SK-N-SH treated with all-trans-retinoic acid at 6 μM for 48 hours (cell line): ENCODE data around the gene PROK2.

Source experiments
- ATAC-seq: fragments of 200-7000 bp; cut with Tn5 transposase; 3 replicates; pipeline ENCODE4 v1.9.1; 2020; ENCODE audit warnings: mild to moderate bottlenecking, moderate library complexity
- ARNTL ChIP-seq: fragments of 450-650 bp; formaldehyde crosslinking; IDR thresholded peaks from 2 replicates; pipeline ENCODE4 v1.5.0; 2020; ENCODE audit warnings: low read depth, mild to moderate bottlenecking, moderate library complexity, borderline replicate concordance
- BACH2 ChIP-seq: fragments of 250-450 bp; sonication (Bioruptor Pico); IDR thresholded peaks from 2 replicates; pipeline ENCODE4 v1.9.0; 2021; ENCODE audit warnings: mild to moderate bottlenecking, borderline replicate concordance
- CSDC2 ChIP-seq: fragments of 250-450 bp; sonication (Bioruptor Pico); IDR thresholded peaks from 2 replicates; pipeline ENCODE4 v1.5.0; 2020; ENCODE audit warnings: mild to moderate bottlenecking, moderate library complexity
- ESRRG ChIP-seq: fragments of 250-450 bp; sonication (Bioruptor Pico); IDR thresholded peaks from 2 replicates; pipeline ENCODE4 v1.6.1; 2021; ENCODE audit warnings: mild to moderate bottlenecking
- GLIS3 ChIP-seq: fragments of 250-450 bp; sonication (Bioruptor Pico); IDR thresholded peaks from 2 replicates; pipeline ENCODE4 v1.5.0; 2020; ENCODE audit warnings: mild to moderate bottlenecking, moderate library complexity
- ISL1 ChIP-seq: fragments of 250-450 bp; sonication (Bioruptor Pico); IDR thresholded peaks from 2 replicates; pipeline ENCODE4 v2.1.2; 2022; ENCODE audit warnings: mild to moderate bottlenecking, moderate library complexity
- OSR1 ChIP-seq: fragments of 250-450 bp; sonication (Bioruptor Pico); IDR thresholded peaks from 2 replicates; pipeline ENCODE4 v1.8.0; 2022; ENCODE audit warnings: moderate library complexity, mild to moderate bottlenecking, inconsistent platforms
- RARB ChIP-seq: fragments of 250-450 bp; sonication (Bioruptor Pico); IDR thresholded peaks from 2 replicates; pipeline ENCODE4 v1.8.0; 2021; ENCODE audit warnings: mild to moderate bottlenecking, moderate library complexity
- SNAI2 ChIP-seq: fragments of 250-450 bp; sonication (Bioruptor Pico); IDR thresholded peaks from 2 replicates; pipeline ENCODE4 v1.5.0; 2020; ENCODE audit warnings: mild to moderate bottlenecking, moderate library complexity
- TCF4 ChIP-seq: fragments of 250-450 bp; sonication (Bioruptor Pico); IDR thresholded peaks from 2 replicates; pipeline ENCODE4 v1.8.0; 2021; ENCODE audit warnings: mild to moderate bottlenecking, moderate library complexity, borderline replicate concordance
- TOX ChIP-seq: fragments of 250-450 bp; sonication (Bioruptor Pico); IDR thresholded peaks from 2 replicates; pipeline ENCODE4 v1.8.0; 2021; ENCODE audit warnings: mild to moderate bottlenecking, moderate library complexity, borderline replicate concordance
- ZC3H10 ChIP-seq: fragments of 250-450 bp; sonication (Bioruptor Pico); IDR thresholded peaks from 2 replicates; pipeline ENCODE4 v1.5.1; 2021; ENCODE audit warnings: mild to moderate bottlenecking, moderate library complexity
- ZFP3 ChIP-seq: fragments of 250-450 bp; sonication (Bioruptor Pico); IDR thresholded peaks from 2 replicates; pipeline ENCODE4 v1.5.0; 2020; ENCODE audit warnings: mild to moderate bottlenecking, moderate library complexity
- ZFP30 ChIP-seq: fragments of 450-650 bp; formaldehyde crosslinking; IDR thresholded peaks from 2 replicates; pipeline ENCODE4 v1.5.0; 2022; ENCODE audit warnings: mild to moderate bottlenecking, moderate library complexity
- ZNF565 ChIP-seq: fragments of 450-650 bp; formaldehyde crosslinking; conservative IDR thresholded peaks from 2 replicates; pipeline ENCODE4 v1.5.0; 2020; ENCODE audit warnings: low read depth, mild to moderate bottlenecking, moderate library complexity
- ZNF70 ChIP-seq: fragments of 450-650 bp; formaldehyde crosslinking; IDR thresholded peaks from 2 replicates; pipeline ENCODE4 v1.5.0; 2020; ENCODE audit warnings: mild to moderate bottlenecking, moderate library complexity
- TF ChIP-seq, protein P1 (sequence below): fragments of 250-450 bp; sonication (Bioruptor Pico); IDR thresholded peaks from 2 replicates; pipeline ENCODE4 v1.8.0; 2021; ENCODE audit warnings: low read depth, mild to moderate bottlenecking, moderate library complexity, borderline replicate concordance
- TF ChIP-seq, protein P2 (sequence below): fragments of 250-450 bp; sonication (Bioruptor Pico); IDR thresholded peaks from 2 replicates; pipeline ENCODE4 v1.8.0; 2020; ENCODE audit warnings: mild to moderate bottlenecking, moderate library complexity, borderline replicate concordance
- TF ChIP-seq, protein P3 (sequence below): fragments of 250-450 bp; sonication (Bioruptor Pico); IDR thresholded peaks from 2 replicates; pipeline ENCODE4 v1.5.1; 2020; ENCODE audit warnings: low read depth, mild to moderate bottlenecking, moderate library complexity
- TF ChIP-seq, protein P4 (sequence below): fragments of 250-450 bp; sonication (Bioruptor Pico); IDR thresholded peaks from 2 replicates; pipeline ENCODE4 v1.5.1; 2021; ENCODE audit warnings: mild to moderate bottlenecking, moderate library complexity
- TF ChIP-seq, protein P5 (sequence below): fragments of 250-450 bp; sonication (Bioruptor Pico); IDR thresholded peaks from 2 replicates; pipeline ENCODE4 v1.5.0; 2020; ENCODE audit warnings: mild to moderate bottlenecking, moderate library complexity

Gene PROK2

DNA sequence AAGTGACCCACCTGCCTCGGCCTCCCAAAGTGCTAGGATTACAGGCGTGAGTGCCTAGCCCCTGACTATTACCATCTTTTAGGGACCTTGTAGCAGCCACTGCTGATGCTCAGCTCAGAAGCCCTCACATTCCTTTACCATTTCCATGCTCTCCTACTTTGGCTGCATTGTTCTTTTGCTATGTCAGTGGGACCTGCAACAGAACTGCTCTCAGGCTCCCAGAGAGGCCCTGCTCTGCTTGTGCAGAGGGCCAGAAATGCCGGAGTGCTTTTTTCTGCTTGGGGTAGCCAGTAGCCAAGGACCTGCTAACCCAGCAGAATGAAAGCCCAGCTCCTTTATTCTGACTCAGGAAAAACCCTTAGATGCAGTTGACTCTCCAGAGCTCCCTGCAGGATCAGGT, 18.3 kb upstream of the PROK2 start:
- no peak for TF ChIP-seq TOX (CRISPR knock-in tag)
- no peak for ATAC-seq

DNA sequence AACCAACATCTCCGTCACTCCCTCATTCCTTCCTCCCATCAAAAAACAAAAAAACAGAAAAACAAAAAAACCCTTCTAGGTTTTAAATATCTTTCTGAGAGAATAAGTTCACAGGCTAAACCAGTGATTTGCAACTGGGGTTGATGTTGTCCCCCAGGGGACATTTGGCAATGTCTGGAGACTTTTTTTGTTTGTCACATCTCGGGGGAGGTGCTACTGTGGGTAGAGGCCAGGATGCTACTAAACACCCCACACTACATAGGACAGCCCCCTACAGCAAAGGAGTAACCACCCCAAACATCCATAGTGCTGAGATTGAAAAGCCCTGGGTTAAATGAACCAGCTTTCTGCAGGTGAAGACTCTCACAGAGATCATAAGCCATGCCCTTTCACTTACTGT, 17.0 kb upstream of the PROK2 start:
- no peak for ATAC-seq
- TF ChIP-seq, protein P1, sequence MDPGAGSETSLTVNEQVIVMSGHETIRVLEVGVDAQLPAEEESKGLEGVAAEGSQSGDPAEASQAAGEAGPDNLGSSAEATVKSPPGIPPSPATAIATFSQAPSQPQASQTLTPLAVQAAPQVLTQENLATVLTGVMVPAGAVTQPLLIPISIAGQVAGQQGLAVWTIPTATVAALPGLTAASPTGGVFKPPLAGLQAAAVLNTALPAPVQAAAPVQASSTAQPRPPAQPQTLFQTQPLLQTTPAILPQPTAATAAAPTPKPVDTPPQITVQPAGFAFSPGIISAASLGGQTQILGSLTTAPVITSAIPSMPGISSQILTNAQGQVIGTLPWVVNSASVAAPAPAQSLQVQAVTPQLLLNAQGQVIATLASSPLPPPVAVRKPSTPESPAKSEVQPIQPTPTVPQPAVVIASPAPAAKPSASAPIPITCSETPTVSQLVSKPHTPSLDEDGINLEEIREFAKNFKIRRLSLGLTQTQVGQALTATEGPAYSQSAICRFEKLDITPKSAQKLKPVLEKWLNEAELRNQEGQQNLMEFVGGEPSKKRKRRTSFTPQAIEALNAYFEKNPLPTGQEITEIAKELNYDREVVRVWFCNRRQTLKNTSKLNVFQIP (CRISPR knock-in tag): no peak
- TF ChIP-seq OSR1 (CRISPR knock-in tag): no peak
- TF ChIP-seq, protein P2, sequence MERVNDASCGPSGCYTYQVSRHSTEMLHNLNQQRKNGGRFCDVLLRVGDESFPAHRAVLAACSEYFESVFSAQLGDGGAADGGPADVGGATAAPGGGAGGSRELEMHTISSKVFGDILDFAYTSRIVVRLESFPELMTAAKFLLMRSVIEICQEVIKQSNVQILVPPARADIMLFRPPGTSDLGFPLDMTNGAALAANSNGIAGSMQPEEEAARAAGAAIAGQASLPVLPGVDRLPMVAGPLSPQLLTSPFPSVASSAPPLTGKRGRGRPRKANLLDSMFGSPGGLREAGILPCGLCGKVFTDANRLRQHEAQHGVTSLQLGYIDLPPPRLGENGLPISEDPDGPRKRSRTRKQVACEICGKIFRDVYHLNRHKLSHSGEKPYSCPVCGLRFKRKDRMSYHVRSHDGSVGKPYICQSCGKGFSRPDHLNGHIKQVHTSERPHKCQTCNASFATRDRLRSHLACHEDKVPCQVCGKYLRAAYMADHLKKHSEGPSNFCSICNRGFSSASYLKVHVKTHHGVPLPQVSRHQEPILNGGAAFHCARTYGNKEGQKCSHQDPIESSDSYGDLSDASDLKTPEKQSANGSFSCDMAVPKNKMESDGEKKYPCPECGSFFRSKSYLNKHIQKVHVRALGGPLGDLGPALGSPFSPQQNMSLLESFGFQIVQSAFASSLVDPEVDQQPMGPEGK (CRISPR knock-in tag): no peak
- no peak for TF ChIP-seq CSDC2 (CRISPR knock-in tag)
- no peak for TF ChIP-seq ZFP3 (CRISPR knock-in tag)
- no peak for TF ChIP-seq BACH2
- no peak for TF ChIP-seq SNAI2 (CRISPR knock-in tag)
- TF ChIP-seq ZC3H10 (CRISPR knock-in tag): no peak
- TF ChIP-seq ZNF70 (CRISPR knock-in tag): no peak
- TF ChIP-seq GLIS3 (CRISPR knock-in tag): no peak
- TF ChIP-seq, protein P3, sequence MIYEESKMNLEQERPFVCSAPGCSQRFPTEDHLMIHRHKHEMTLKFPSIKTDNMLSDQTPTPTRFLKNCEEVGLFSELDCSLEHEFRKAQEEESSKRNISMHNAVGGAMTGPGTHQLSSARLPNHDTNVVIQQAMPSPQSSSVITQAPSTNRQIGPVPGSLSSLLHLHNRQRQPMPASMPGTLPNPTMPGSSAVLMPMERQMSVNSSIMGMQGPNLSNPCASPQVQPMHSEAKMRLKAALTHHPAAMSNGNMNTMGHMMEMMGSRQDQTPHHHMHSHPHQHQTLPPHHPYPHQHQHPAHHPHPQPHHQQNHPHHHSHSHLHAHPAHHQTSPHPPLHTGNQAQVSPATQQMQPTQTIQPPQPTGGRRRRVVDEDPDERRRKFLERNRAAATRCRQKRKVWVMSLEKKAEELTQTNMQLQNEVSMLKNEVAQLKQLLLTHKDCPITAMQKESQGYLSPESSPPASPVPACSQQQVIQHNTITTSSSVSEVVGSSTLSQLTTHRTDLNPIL (CRISPR knock-in tag): no peak
- TF ChIP-seq ESRRG: no peak
- TF ChIP-seq TCF4: no peak
- no peak for TF ChIP-seq TOX (CRISPR knock-in tag)
- TF ChIP-seq, protein P4, sequence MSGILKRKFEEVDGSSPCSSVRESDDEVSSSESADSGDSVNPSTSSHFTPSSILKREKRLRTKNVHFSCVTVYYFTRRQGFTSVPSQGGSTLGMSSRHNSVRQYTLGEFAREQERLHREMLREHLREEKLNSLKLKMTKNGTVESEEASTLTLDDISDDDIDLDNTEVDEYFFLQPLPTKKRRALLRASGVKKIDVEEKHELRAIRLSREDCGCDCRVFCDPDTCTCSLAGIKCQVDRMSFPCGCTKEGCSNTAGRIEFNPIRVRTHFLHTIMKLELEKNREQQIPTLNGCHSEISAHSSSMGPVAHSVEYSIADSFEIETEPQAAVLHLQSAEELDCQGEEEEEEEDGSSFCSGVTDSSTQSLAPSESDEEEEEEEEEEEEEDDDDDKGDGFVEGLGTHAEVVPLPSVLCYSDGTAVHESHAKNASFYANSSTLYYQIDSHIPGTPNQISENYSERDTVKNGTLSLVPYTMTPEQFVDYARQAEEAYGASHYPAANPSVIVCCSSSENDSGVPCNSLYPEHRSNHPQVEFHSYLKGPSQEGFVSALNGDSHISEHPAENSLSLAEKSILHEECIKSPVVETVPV (CRISPR knock-in tag): no peak
- no peak for TF ChIP-seq ZFP30 (CRISPR knock-in tag)
- no peak for TF ChIP-seq ISL1 (CRISPR knock-in tag)
- TF ChIP-seq, protein P5, sequence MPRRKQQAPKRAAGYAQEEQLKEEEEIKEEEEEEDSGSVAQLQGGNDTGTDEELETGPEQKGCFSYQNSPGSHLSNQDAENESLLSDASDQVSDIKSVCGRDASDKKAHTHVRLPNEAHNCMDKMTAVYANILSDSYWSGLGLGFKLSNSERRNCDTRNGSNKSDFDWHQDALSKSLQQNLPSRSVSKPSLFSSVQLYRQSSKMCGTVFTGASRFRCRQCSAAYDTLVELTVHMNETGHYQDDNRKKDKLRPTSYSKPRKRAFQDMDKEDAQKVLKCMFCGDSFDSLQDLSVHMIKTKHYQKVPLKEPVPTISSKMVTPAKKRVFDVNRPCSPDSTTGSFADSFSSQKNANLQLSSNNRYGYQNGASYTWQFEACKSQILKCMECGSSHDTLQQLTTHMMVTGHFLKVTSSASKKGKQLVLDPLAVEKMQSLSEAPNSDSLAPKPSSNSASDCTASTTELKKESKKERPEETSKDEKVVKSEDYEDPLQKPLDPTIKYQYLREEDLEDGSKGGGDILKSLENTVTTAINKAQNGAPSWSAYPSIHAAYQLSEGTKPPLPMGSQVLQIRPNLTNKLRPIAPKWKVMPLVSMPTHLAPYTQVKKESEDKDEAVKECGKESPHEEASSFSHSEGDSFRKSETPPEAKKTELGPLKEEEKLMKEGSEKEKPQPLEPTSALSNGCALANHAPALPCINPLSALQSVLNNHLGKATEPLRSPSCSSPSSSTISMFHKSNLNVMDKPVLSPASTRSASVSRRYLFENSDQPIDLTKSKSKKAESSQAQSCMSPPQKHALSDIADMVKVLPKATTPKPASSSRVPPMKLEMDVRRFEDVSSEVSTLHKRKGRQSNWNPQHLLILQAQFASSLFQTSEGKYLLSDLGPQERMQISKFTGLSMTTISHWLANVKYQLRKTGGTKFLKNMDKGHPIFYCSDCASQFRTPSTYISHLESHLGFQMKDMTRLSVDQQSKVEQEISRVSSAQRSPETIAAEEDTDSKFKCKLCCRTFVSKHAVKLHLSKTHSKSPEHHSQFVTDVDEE: no peak
- no peak for TF ChIP-seq ARNTL (CRISPR knock-in tag)
- no peak for TF ChIP-seq ZNF565 (CRISPR knock-in tag)
- TF ChIP-seq, all 23 proteins: peak for 0

DNA sequence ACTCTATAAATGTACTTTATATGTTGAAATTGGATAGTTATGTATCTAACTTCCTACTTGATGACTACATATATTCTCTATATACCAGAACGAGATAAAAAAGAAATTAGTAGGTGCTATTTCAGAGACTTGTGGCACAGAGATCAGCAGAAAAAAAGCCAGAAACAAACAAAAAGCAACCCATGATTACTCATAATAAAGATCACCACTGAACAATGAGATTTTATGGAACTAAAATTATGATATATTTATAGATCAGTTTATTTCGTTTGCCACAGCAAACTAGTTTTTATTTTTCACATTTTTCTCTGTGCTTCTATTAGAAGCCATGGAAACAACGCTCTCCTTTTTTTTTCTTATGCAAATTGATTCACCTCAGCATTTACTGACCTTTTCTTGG, 15.1 kb upstream of the PROK2 start:
- no peak for ATAC-seq
- TF ChIP-seq, protein P3 (CRISPR knock-in tag): no peak
- TF ChIP-seq BACH2 (no peak), OSR1 (CRISPR knock-in tag) (no peak), TOX (CRISPR knock-in tag) (no peak), TCF4 (no peak), ZFP3 (CRISPR knock-in tag) (no peak), RARB (CRISPR knock-in tag) (no peak), ISL1 (CRISPR knock-in tag) (no peak), ARNTL (CRISPR knock-in tag) (no peak), SNAI2 (CRISPR knock-in tag) (no peak)
- TF ChIP-seq, protein P4 (CRISPR knock-in tag): no peak
- TF ChIP-seq, all 23 proteins: peak for 0
